Epidermal melanocyte (primary cell): ENCODE results near the gene CKLF.
"Not testable (repeated sequence)": the region's sequence is repeated elsewhere in the genome, so short reads cannot be mapped to it uniquely, and the experiment has no call there.

Experiments
- DNase-seq: peaks from one replicate; pipeline ENCODE4 v3.0.0; 2011; ENCODE audit warnings: low spot score; ENCODE audit not compliant: insufficient read length

CKLF gene

GRCh38 chr16:66568355-66568754 lies 16.0 kb downstream of the CKLF start:
- no peak for DNase-seq

- DNase-seq, result no peak
Observed at GRCh38 chr16:66569131-66569530, 16.8 kb downstream of the CKLF start.

GRCh38 chr16:66569827-66570405 lies 17.5 kb downstream of the CKLF start:
- no peak for DNase-seq

- no peak for DNase-seq
Observed at GRCh38 chr16:66572356-66572755, 20.0 kb downstream of the CKLF start.

- DNase-seq, result no peak
Observed at GRCh38 chr16:66574081-66574480, 21.7 kb downstream of the CKLF start.

GRCh38 chr16:66574531-66574930 lies 22.2 kb downstream of the CKLF start:
- DNase-seq, result no peak

GRCh38 chr16:66575060-66575459 lies 22.7 kb downstream of the CKLF start:
- no peak for DNase-seq

GRCh38 chr16:66576296-66576695 lies 23.9 kb downstream of the CKLF start:
- no peak for DNase-seq

GRCh38 chr16:66578651-66579531 lies 26.5 kb downstream of the CKLF start, which contains the start of gene CMTM2:
TSS of gene CMTM2 (plus strand) at chr16:66579463. CDS start at chr16:66579608, 145 bp downstream.
- DNase-seq, result no peak

- DNase-seq, result peak; percentile 59
Observed at GRCh38 chr16:66580605-66581209, 28.3 kb downstream of the CKLF start.

GRCh38 chr16:66581246-66581952 lies 29.0 kb downstream of the CKLF start:
- no peak for DNase-seq

GRCh38 chr16:66585481-66586239 lies 33.3 kb downstream of the CKLF start:
- no peak for DNase-seq

- no peak for DNase-seq
Observed at GRCh38 chr16:66587881-66588600, 35.7 kb downstream of the CKLF start.

- DNase-seq, result no peak
Observed at GRCh38 chr16:66588981-66589713, 36.8 kb downstream of the CKLF start.

GRCh38 chr16:66590322-66590721 lies 37.9 kb downstream of the CKLF start:
- DNase-seq, result no peak

GRCh38 chr16:66591018-66591417 lies 38.6 kb downstream of the CKLF start:
- DNase-seq, result no peak

GRCh38 chr16:66592241-66592640 lies 39.9 kb downstream of the CKLF start:
- no peak for DNase-seq

GRCh38 chr16:66592814-66593213 lies 40.4 kb downstream of the CKLF start:
- DNase-seq, result no peak

- DNase-seq, result no peak
Observed at GRCh38 chr16:66594739-66595138, 42.4 kb downstream of the CKLF start.

- DNase-seq, result not testable (repeated sequence)
Observed at GRCh38 chr16:66596559-66596958, 44.2 kb downstream of the CKLF start.
